Left ventricle myocardium inferior (tissue), 1 donor: ENCODE results near the gene SPHK1. TPM values are rescaled to one million over a fixed set of nuclear protein-coding genes. Genes with fewer than 3 reads are reported as not detected.

Experiments used
- DNase-seq: peaks from one replicate; pipeline ENCODE4 v3.0.0-alpha.2; 2020
- H3K27ac ChIP-seq: fragments of 200-600 bp; replicated peaks from 2 replicates; pipeline ENCODE4 v1.8.0; 2021
- H3K27me3 ChIP-seq: fragments of 200-600 bp; 2 replicates; pipeline ENCODE4 v1.8.0; 2021; ENCODE audit warnings: low read depth
- H3K36me3 ChIP-seq: fragments of 200-600 bp; 2 replicates; pipeline ENCODE4 v1.8.0; 2021
- H3K4me1 ChIP-seq: fragments of 200-600 bp; 2 replicates; pipeline ENCODE4 v1.8.0; 2021
- H3K4me3 ChIP-seq: fragments of 200-600 bp; 2 replicates; pipeline ENCODE4 v1.8.0; 2021; ENCODE audit warnings: mild to moderate bottlenecking, moderate library complexity
- H3K9me3 ChIP-seq: fragments of 200-600 bp; replicated peaks from 2 replicates; pipeline ENCODE4 v1.8.0; 2021
- CTCF ChIP-seq: fragments of 200-600 bp; IDR thresholded peaks from 2 replicates; pipeline ENCODE4 v1.8.0; 2021; ENCODE audit warnings: antibody characterized with exemption, mild to moderate bottlenecking, borderline replicate concordance
- intact Hi-C: fragments of 100-400 bp; cut with micrococcal nuclease; formaldehyde crosslinking; loops from one replicate; pipeline ENCODE4 v1.11.0; 2022
- total RNA-seq: library from RNA; stranded (reverse); fragmentation: NEBNext Ultra II Directional; extraction: Animal tissue kit (Norgen Biotek cat#: 25700); gene quantifications from one replicate; pipeline ENCODE4 v1.2.1, GENCODE V29; 2021
- donor health status: DM: no; HTN: yes; CAD: no; lungs with severe emphysema.

The SPHK1 gene
- total RNA-seq, 1 donor from 2014 or later: 2.3 TPM

- Histone ChIP-seq H3K4me3 (peak within 1 kb of the TSS; percentile 95), H3K27me3 (no peaks in the 10 kb centered on the region), H3K36me3 (no peaks in the 10 kb centered on the region), H3K9me3 (no peaks in the 10 kb centered on the region), H3K4me1 (peaks cover 34% of the 10 kb centered on the region), H3K27ac (peak within 1 kb of the TSS; percentile 94)
- DNase-seq: peak; percentile 87
- intact Hi-C loops: no loop called here
- TF ChIP-seq CTCF: peak; percentile 65
Observed at GRCh38 chr17:76353599-76354316, 30.7 kb upstream of the SPHK1 start, which contains the start of gene PRPSAP1. Gene PRPSAP1 (minus strand): TSS chr17:76353916. CDS start chr17:76353703, 213 bp downstream.

GRCh38 chr17:76354317-76354729 lies 30.1 kb upstream of the SPHK1 start:
- H3K4me1 ChIP-seq: peaks cover 34% of the 10 kb centered on the region
- no peaks in the 10 kb centered on the region for H3K9me3 ChIP-seq
- H3K27ac ChIP-seq: peak overlapping the region; percentile 94
- TF ChIP-seq CTCF: no peak
- intact Hi-C loops: no loop called here
- H3K36me3 ChIP-seq: no peaks in the 10 kb centered on the region
- H3K4me3 ChIP-seq: peak overlapping the region; percentile 95
- DNase-seq: no peak
- no peaks in the 10 kb centered on the region for H3K27me3 ChIP-seq

- H3K27ac ChIP-seq: no peak overlapping the region
- no peak for TF ChIP-seq CTCF
- DNase-seq: no peak
- no peaks in the 10 kb centered on the region for H3K9me3 ChIP-seq
- peaks cover 34% of the 10 kb centered on the region for H3K4me1 ChIP-seq
- peak overlapping the region; percentile 95 for H3K4me3 ChIP-seq
- intact Hi-C loops: no loop called here
- H3K36me3 ChIP-seq: no peaks in the 10 kb centered on the region
- no peaks in the 10 kb centered on the region for H3K27me3 ChIP-seq
Observed at GRCh38 chr17:76354747-76355310, 29.6 kb upstream of the SPHK1 start.

GRCh38 chr17:76356803-76357456 lies 27.5 kb upstream of the SPHK1 start:
- Histone ChIP-seq H3K4me3 (no peak overlapping the region), H3K27me3 (no peaks in the 10 kb centered on the region), H3K4me1 (peaks cover 35% of the 10 kb centered on the region), H3K9me3 (no peaks in the 10 kb centered on the region), H3K27ac (no peak overlapping the region), H3K36me3 (no peaks in the 10 kb centered on the region)
- DNase-seq: no peak
- intact Hi-C loops: no loop called here
- no peak for TF ChIP-seq CTCF

- H3K27ac ChIP-seq: no peak overlapping the region
- DNase-seq: no peak
- no peak overlapping the region for H3K4me3 ChIP-seq
- H3K9me3 ChIP-seq: no peaks in the 10 kb centered on the region
- TF ChIP-seq CTCF: no peak
- intact Hi-C loops: no loop called here
- no peaks in the 10 kb centered on the region for H3K36me3 ChIP-seq
- H3K27me3 ChIP-seq: no peaks in the 10 kb centered on the region
- H3K4me1 ChIP-seq: peaks cover 35% of the 10 kb centered on the region
Observed at GRCh38 chr17:76357597-76358158, 26.7 kb upstream of the SPHK1 start.
